Activated CD4-positive, alpha-beta T cell treated with anti-CD3 and anti-CD28 coated beads, Interleukin-2, amount 10 ng/mL, durations not matched to agents 24 days and 14 days (primary cell): ENCODE results near the gene UBA52. TPM values are rescaled to one million over a fixed set of nuclear protein-coding genes. Genes with fewer than 3 reads are reported as not detected.
"Not testable (repeated sequence)": the region's sequence is repeated elsewhere in the genome, so short reads cannot be mapped to it uniquely, and the experiment has no call there.

Source experiments
- DNase-seq: peaks from one replicate; pipeline ENCODE4 v3.0.0; 2022
- H3K27ac Mint-ChIP-seq: one replicate; pipeline ENCODE4 v1.8.0; 2022; ENCODE audit warnings: mild to moderate bottlenecking, mixed read lengths
- H3K27me3 Mint-ChIP-seq: one replicate; pipeline ENCODE4 v1.8.0; 2022; ENCODE audit warnings: mixed read lengths
- H3K36me3 Mint-ChIP-seq: one replicate; pipeline ENCODE4 v1.8.0; 2022; ENCODE audit warnings: low read depth, mild to moderate bottlenecking, mixed read lengths
- H3K4me1 Mint-ChIP-seq: one replicate; pipeline ENCODE4 v1.8.0; 2021; ENCODE audit warnings: mixed read lengths
- H3K4me3 Mint-ChIP-seq: one replicate; pipeline ENCODE4 v1.8.0; 2022; ENCODE audit warnings: mild to moderate bottlenecking, moderate library complexity, mixed read lengths
- H3K9me3 Mint-ChIP-seq: one replicate; pipeline ENCODE4 v1.8.0; 2021; ENCODE audit warnings: mixed read lengths
- intact Hi-C: fragments of 100-400 bp; cut with micrococcal nuclease; formaldehyde crosslinking; loops from one replicate; pipeline ENCODE4 v1.15.1; 2023
- total RNA-seq: library from RNA; stranded (reverse); gene quantifications from 2 replicates; pipeline ENCODE4 v1.2.3, GENCODE V29; 2022

UBA52 gene
- total RNA-seq, 1 donor from 2014 or later = 1,604 TPM

- H3K27me3 Mint-ChIP-seq, H3K9me3 Mint-ChIP-seq, DNase-seq, H3K4me3 Mint-ChIP-seq, intact Hi-C loops: not testable (repeated sequence)
- Mint-ChIP-seq H3K27ac (peak overlapping the region; percentile 20), H3K4me1 (peaks cover 21% of the 10 kb centered on the region), H3K36me3 (peaks cover 29% of the 10 kb centered on the region)
These were observed 31.5 kb upstream of the UBA52 start for GRCh38 chr19:18540200-18540599.

GRCh38 chr19:18541258-18541991, 30.2 kb upstream of the UBA52 start:
- Mint-ChIP-seq H3K4me3 (peak overlapping the region; percentile 96), H3K27ac (peak overlapping the region; percentile 37), H3K36me3 (peaks cover 24% of the 10 kb centered on the region), H3K27me3 (no peaks in the 10 kb centered on the region), H3K9me3 (no peaks in the 10 kb centered on the region), H3K4me1 (peaks cover 22% of the 10 kb centered on the region)
- DNase-seq = no peak
- intact Hi-C loops = no loop called here

GRCh38 chr19:18541992-18542940, 29.4 kb upstream of the UBA52 start:
- Mint-ChIP-seq H3K4me3 (peak overlapping the region; percentile 96), H3K27ac (peak overlapping the region; percentile 88), H3K9me3 (no peaks in the 10 kb centered on the region), H3K36me3 (peaks cover 19% of the 10 kb centered on the region), H3K4me1 (peaks cover 22% of the 10 kb centered on the region), H3K27me3 (no peaks in the 10 kb centered on the region)
- peak; percentile 72 for DNase-seq
- intact Hi-C loops = no loop called here

GRCh38 chr19:18542941-18543813, 28.5 kb upstream of the UBA52 start, which contains the start of gene FKBP8:
FKBP8 (minus strand) TSS chr19:18543573; CDS start chr19:18541970, 1,603 bp downstream.
- Mint-ChIP-seq H3K27me3 (no peaks in the 10 kb centered on the region), H3K27ac (peak within 1 kb of the TSS; percentile 99), H3K4me3 (peak within 1 kb of the TSS; percentile 99), H3K4me1 (peaks cover 22% of the 10 kb centered on the region), H3K9me3 (no peaks in the 10 kb centered on the region), H3K36me3 (peaks cover 15% of the 10 kb centered on the region)
- DNase-seq = peak; percentile 99
- intact Hi-C loops = no loop called here

- H3K4me1 Mint-ChIP-seq = peaks cover 22% of the 10 kb centered on the region
- H3K27me3 Mint-ChIP-seq = no peaks in the 10 kb centered on the region
- H3K36me3 Mint-ChIP-seq = peaks cover 12% of the 10 kb centered on the region
- intact Hi-C loops = loop anchor here (1.0 kb wide), 6 partner anchors 13 to 375 kb away; partner anchors contain the start of genes COPE, DDX49, ELL and KXD1
- no peaks in the 10 kb centered on the region for H3K9me3 Mint-ChIP-seq
- DNase-seq = peak; percentile 96
- H3K27ac Mint-ChIP-seq = peak overlapping the region; percentile 99
- H3K4me3 Mint-ChIP-seq = peak overlapping the region; percentile 99
These were observed 27.7 kb upstream of the UBA52 start for GRCh38 chr19:18543814-18544475.

GRCh38 chr19:18551631-18552030, 20.0 kb upstream of the UBA52 start:
- Mint-ChIP-seq H3K27me3 (no peaks in the 10 kb centered on the region), H3K36me3 (no peaks in the 10 kb centered on the region), H3K4me3 (no peak overlapping the region), H3K9me3 (no peaks in the 10 kb centered on the region), H3K27ac (no peak overlapping the region), H3K4me1 (no peaks in the 10 kb centered on the region)
- no peak for DNase-seq
- intact Hi-C loops = no loop called here

GRCh38 chr19:18557411-18558201, 14.1 kb upstream of the UBA52 start, which contains the start of gene KXD1:
KXD1 (plus strand) TSS chr19:18557870; CDS start chr19:18562057, 4,187 bp downstream.
- intact Hi-C loops = loop anchor here (1.0 to 5.0 kb wide), 5 partner anchors 13 to 360 kb away; partner anchors contain the start of genes COPE, DDX49, ELL and UBA52
- Mint-ChIP-seq H3K27ac (peak within 1 kb of the TSS; percentile 93), H3K27me3 (no peaks in the 10 kb centered on the region), H3K4me3 (peak within 1 kb of the TSS; percentile 97), H3K9me3 (no peaks in the 10 kb centered on the region), H3K36me3 (peaks cover 14% of the 10 kb centered on the region), H3K4me1 (peaks cover 18% of the 10 kb centered on the region)
- DNase-seq = peak; percentile 99

GRCh38 chr19:18558202-18558555, 13.5 kb upstream of the UBA52 start:
- Mint-ChIP-seq H3K4me3 (peak overlapping the region; percentile 97), H3K4me1 (peaks cover 18% of the 10 kb centered on the region), H3K9me3 (no peaks in the 10 kb centered on the region), H3K27ac (peak overlapping the region; percentile 93), H3K27me3 (no peaks in the 10 kb centered on the region), H3K36me3 (peaks cover 18% of the 10 kb centered on the region)
- intact Hi-C loops = loop anchor here (5.0 kb wide), 1 partner anchor 359 kb away; the partner anchor contains the start of genes COPE and DDX49
- no peak for DNase-seq

GRCh38 chr19:18558604-18559003, 13.1 kb upstream of the UBA52 start:
- Mint-ChIP-seq H3K36me3 (peaks cover 19% of the 10 kb centered on the region), H3K9me3 (no peaks in the 10 kb centered on the region), H3K27ac (peak overlapping the region; percentile 93), H3K27me3 (no peaks in the 10 kb centered on the region), H3K4me1 (peaks cover 18% of the 10 kb centered on the region), H3K4me3 (peak overlapping the region; percentile 97)
- intact Hi-C loops = loop anchor here (5.0 kb wide), 1 partner anchor 359 kb away; the partner anchor contains the start of genes COPE and DDX49
- DNase-seq = peak; percentile 65

- Mint-ChIP-seq H3K27ac (peak overlapping the region; percentile 93), H3K36me3 (peaks cover 28% of the 10 kb centered on the region), H3K4me3 (peak overlapping the region; percentile 97), H3K9me3 (no peaks in the 10 kb centered on the region), H3K27me3 (no peaks in the 10 kb centered on the region), H3K4me1 (peaks cover 18% of the 10 kb centered on the region)
- intact Hi-C loops = loop anchor here (5.0 kb wide), 1 partner anchor 358 kb away; the partner anchor contains the start of genes COPE and DDX49
- no peak for DNase-seq
These were observed 12.0 kb upstream of the UBA52 start for GRCh38 chr19:18559685-18560084.

- H3K27me3 Mint-ChIP-seq = no peaks in the 10 kb centered on the region
- DNase-seq = no peak
- intact Hi-C loops = no loop called here
- no peak overlapping the region for H3K4me3 Mint-ChIP-seq
- no peaks in the 10 kb centered on the region for H3K9me3 Mint-ChIP-seq
- peaks cover 47% of the 10 kb centered on the region for H3K36me3 Mint-ChIP-seq
- no peak overlapping the region for H3K27ac Mint-ChIP-seq
- H3K4me1 Mint-ChIP-seq = peaks cover 18% of the 10 kb centered on the region
These were observed 9.6 kb upstream of the UBA52 start for GRCh38 chr19:18562086-18562485.

- no peak overlapping the region for H3K4me3 Mint-ChIP-seq
- intact Hi-C loops = no loop called here
- peaks cover 65% of the 10 kb centered on the region for H3K36me3 Mint-ChIP-seq
- peaks cover 6% of the 10 kb centered on the region for H3K4me1 Mint-ChIP-seq
- DNase-seq = no peak
- H3K9me3 Mint-ChIP-seq = no peaks in the 10 kb centered on the region
- no peaks in the 10 kb centered on the region for H3K27me3 Mint-ChIP-seq
- H3K27ac Mint-ChIP-seq = no peak overlapping the region
These were observed 4.7 kb upstream of the UBA52 start for GRCh38 chr19:18566953-18567352.
